ENCODE data around the gene TMEM191C.
"Not testable (repeated sequence)": the region's sequence is repeated elsewhere in the genome, so short reads cannot be mapped to it uniquely, and the experiment has no call there.

TMEM191C gene

GRCh38 chr22:21440018-21440636 is 27.1 kb upstream of the TMEM191C start:
- H3K36me3 ChIP-seq (ENCODE audit: control insufficient read depth, insufficient read depth, low read length) = peaks cover 14% of the 10 kb centered on the region
- not testable (repeated sequence) for H3K4me1 ChIP-seq (ENCODE audit: control insufficient read depth, insufficient read depth, low read length, poor library complexity, severe bottlenecking); DNase-seq; H3K27me3 ChIP-seq (replicated peaks; ENCODE audit: control insufficient read depth, insufficient read depth, low read length, poor library complexity, severe bottlenecking); H3K27ac ChIP-seq (ENCODE audit: insufficient read depth, low read length, poor library complexity, severe bottlenecking); H3K4me3 ChIP-seq (ENCODE audit: insufficient read depth, low read depth, low read length, poor library complexity, severe bottlenecking); H3K9me3 ChIP-seq (ENCODE audit: control insufficient read depth, low read length)

DNA sequence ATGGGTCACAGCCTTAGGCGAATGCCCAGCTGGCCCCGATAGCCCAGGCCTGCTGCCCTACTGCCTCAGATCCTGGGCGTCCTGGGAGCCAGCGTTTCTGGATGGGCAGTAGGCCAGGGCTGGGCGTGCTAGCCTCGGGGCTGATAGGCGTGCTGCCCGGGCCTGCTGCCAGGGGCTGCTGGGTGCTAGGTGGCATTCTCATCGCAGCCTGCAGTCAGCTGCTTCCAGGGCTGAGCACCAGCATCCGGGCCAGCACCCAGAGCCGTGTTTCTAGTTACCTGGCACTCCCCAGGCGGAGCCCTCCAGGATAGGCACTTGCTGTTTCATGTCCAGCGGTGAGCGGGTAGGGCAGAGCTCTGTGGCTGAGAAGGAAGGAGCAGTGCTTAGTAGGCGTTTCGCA is 26.5 kb upstream of the TMEM191C start:
- not testable (repeated sequence) for H3K4me3 ChIP-seq (ENCODE audit: insufficient read depth, low read depth, low read length, poor library complexity, severe bottlenecking); H3K9me3 ChIP-seq (ENCODE audit: control insufficient read depth, low read length); H3K27ac ChIP-seq (ENCODE audit: insufficient read depth, low read length, poor library complexity, severe bottlenecking); H3K4me1 ChIP-seq (ENCODE audit: control insufficient read depth, insufficient read depth, low read length, poor library complexity, severe bottlenecking); H3K27me3 ChIP-seq (replicated peaks; ENCODE audit: control insufficient read depth, insufficient read depth, low read length, poor library complexity, severe bottlenecking); DNase-seq
- H3K36me3 ChIP-seq (ENCODE audit: control insufficient read depth, insufficient read depth, low read length) = peaks cover 20% of the 10 kb centered on the region

DNA sequence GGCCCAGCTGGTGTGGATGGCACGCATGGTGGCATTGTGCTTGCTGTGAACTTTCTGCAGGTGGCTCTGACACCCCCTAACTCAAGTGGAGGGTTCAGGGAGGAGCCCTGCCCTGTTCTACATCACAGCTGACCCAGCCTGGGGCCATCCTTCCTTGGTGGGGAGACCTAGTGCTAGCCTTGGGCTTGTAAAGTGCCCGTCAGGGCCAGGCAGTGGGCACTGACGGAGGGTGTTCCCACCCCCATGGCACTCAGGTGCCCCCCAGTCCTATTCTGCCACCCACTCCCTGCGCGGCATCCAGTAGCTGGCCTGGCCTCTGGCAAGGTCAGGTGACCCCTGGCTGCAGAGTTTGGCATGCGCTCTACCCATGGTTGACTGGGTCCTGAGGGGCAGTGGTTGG is 26.0 kb upstream of the TMEM191C start:
- not testable (repeated sequence) for H3K4me1 ChIP-seq (ENCODE audit: control insufficient read depth, insufficient read depth, low read length, poor library complexity, severe bottlenecking); H3K27me3 ChIP-seq (replicated peaks; ENCODE audit: control insufficient read depth, insufficient read depth, low read length, poor library complexity, severe bottlenecking); H3K9me3 ChIP-seq (ENCODE audit: control insufficient read depth, low read length); DNase-seq; H3K27ac ChIP-seq (ENCODE audit: insufficient read depth, low read length, poor library complexity, severe bottlenecking); H3K4me3 ChIP-seq (ENCODE audit: insufficient read depth, low read depth, low read length, poor library complexity, severe bottlenecking)
- H3K36me3 ChIP-seq (ENCODE audit: control insufficient read depth, insufficient read depth, low read length) = peaks cover 25% of the 10 kb centered on the region

- not testable (repeated sequence) for H3K27ac ChIP-seq (ENCODE audit: insufficient read depth, low read length, poor library complexity, severe bottlenecking); DNase-seq; H3K27me3 ChIP-seq (replicated peaks; ENCODE audit: control insufficient read depth, insufficient read depth, low read length, poor library complexity, severe bottlenecking); H3K4me1 ChIP-seq (ENCODE audit: control insufficient read depth, insufficient read depth, low read length, poor library complexity, severe bottlenecking); H3K4me3 ChIP-seq (ENCODE audit: insufficient read depth, low read depth, low read length, poor library complexity, severe bottlenecking); H3K9me3 ChIP-seq (ENCODE audit: control insufficient read depth, low read length)
- peaks cover 32% of the 10 kb centered on the region for H3K36me3 ChIP-seq (ENCODE audit: control insufficient read depth, insufficient read depth, low read length)
These were observed 25.1 kb upstream of the TMEM191C start for GRCh38 chr22:21442123-21442522.

GRCh38 chr22:21442646-21443045 is 24.5 kb upstream of the TMEM191C start:
- not testable (repeated sequence) for H3K4me3 ChIP-seq (ENCODE audit: insufficient read depth, low read depth, low read length, poor library complexity, severe bottlenecking); H3K4me1 ChIP-seq (ENCODE audit: control insufficient read depth, insufficient read depth, low read length, poor library complexity, severe bottlenecking); H3K27ac ChIP-seq (ENCODE audit: insufficient read depth, low read length, poor library complexity, severe bottlenecking); DNase-seq; H3K9me3 ChIP-seq (ENCODE audit: control insufficient read depth, low read length); H3K27me3 ChIP-seq (replicated peaks; ENCODE audit: control insufficient read depth, insufficient read depth, low read length, poor library complexity, severe bottlenecking)
- peaks cover 32% of the 10 kb centered on the region for H3K36me3 ChIP-seq (ENCODE audit: control insufficient read depth, insufficient read depth, low read length)

DNA sequence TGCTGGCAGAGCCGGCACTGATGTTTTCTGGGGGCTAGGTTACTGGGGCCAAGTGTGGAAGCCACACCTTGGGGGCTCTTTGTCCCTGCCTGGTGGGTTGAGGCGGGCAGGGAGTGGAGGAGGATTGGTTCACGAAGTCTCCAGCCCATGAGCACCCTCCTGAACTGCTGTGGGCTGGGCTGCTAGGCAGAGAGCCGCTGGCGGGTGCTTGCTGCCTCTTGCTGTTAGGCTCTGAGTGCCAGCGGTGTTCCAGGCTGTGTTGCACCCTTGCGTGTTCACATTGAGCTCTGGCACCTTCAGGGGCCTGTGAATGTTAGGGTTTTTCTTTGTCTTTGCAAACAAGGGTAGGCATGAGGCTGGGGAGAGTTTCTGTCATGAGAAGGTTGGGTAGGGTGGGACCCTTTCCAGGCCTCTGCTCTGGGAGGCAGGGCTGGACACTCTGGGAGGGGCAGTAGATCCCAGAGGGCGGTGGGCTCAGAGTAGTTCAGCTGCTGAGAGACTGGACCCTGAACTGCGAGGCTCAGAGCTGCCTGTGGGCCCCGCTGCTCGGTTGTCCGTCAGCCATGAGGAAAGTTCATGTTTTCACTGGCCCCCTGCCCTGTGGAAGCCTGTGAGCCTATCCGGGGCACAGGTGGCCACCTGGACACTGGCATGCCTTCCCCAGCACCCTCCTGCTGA is 24.0 kb upstream of the TMEM191C start:
- no peak for DNase-seq
- Histone ChIP-seq H3K36me3 (ENCODE audit: control insufficient read depth, insufficient read depth, low read length) (peaks cover 32% of the 10 kb centered on the region), H3K4me1 (ENCODE audit: control insufficient read depth, insufficient read depth, low read length, poor library complexity, severe bottlenecking) (no peaks in the 10 kb centered on the region)

DNA sequence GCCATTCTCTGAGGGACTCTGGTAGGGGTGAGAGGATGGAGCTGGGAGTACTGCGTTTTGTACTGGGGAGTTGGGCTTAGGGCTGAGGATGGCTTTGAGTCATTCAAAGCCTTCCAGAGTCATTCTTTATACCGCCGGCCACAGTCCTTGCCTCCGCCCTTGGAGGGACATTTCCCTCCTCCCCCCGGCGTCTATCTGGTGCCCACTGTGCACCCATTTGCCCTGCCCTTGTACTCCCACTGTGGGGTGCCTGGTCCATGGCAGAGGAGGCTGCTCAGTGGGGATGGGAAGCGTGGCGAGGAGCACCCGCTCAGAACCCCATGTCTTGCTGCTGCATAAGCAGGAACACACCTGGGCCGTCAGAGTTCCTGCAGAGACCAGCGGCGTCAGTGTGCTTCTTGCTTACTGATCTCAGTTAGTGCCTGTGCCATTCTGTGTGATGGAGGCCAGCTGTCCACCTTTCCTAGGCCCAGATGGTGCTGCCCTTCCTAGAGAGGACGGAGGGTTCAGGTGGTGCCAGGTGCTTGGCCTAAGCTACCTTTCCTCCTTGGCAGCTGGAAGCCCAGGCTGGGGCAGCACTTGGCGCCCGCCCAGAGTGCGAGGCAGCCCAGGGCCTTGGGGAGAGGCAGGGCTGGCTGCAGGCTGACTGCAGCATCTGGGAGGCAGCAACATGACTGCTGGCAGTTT is 23.3 kb upstream of the TMEM191C start:
- no peak for DNase-seq
- H3K4me3 ChIP-seq (ENCODE audit: insufficient read depth, low read depth, low read length, poor library complexity, severe bottlenecking) = no peak overlapping the region
- no peaks in the 10 kb centered on the region for H3K4me1 ChIP-seq (ENCODE audit: control insufficient read depth, insufficient read depth, low read length, poor library complexity, severe bottlenecking)
- peaks cover 32% of the 10 kb centered on the region for H3K36me3 ChIP-seq (ENCODE audit: control insufficient read depth, insufficient read depth, low read length)
- H3K27me3 ChIP-seq (replicated peaks; ENCODE audit: control insufficient read depth, insufficient read depth, low read length, poor library complexity, severe bottlenecking) = no peaks in the 10 kb centered on the region
- H3K9me3 ChIP-seq (ENCODE audit: control insufficient read depth, low read length) = no peaks in the 10 kb centered on the region
- no peak overlapping the region for H3K27ac ChIP-seq (ENCODE audit: insufficient read depth, low read length, poor library complexity, severe bottlenecking)

More for the DNA sequence above, 24.0 kb upstream of the TMEM191C start:
- Histone ChIP-seq H3K27ac (ENCODE audit: insufficient read depth, low read length, poor library complexity, severe bottlenecking) (no peak overlapping the region), H3K4me3 (ENCODE audit: insufficient read depth, low read depth, low read length, poor library complexity, severe bottlenecking) (no peak overlapping the region), H3K9me3 (ENCODE audit: control insufficient read depth, low read length) (no peaks in the 10 kb centered on the region), H3K27me3 (replicated peaks; ENCODE audit: control insufficient read depth, insufficient read depth, low read length, poor library complexity, severe bottlenecking) (no peaks in the 10 kb centered on the region)

GRCh38 chr22:21444701-21445436 is 22.3 kb upstream of the TMEM191C start:
- Histone ChIP-seq H3K9me3 (ENCODE audit: control insufficient read depth, low read length) (no peaks in the 10 kb centered on the region), H3K36me3 (ENCODE audit: control insufficient read depth, insufficient read depth, low read length) (peaks cover 32% of the 10 kb centered on the region), H3K4me3 (ENCODE audit: insufficient read depth, low read depth, low read length, poor library complexity, severe bottlenecking) (no peak overlapping the region), H3K27me3 (replicated peaks; ENCODE audit: control insufficient read depth, insufficient read depth, low read length, poor library complexity, severe bottlenecking) (no peaks in the 10 kb centered on the region), H3K27ac (ENCODE audit: insufficient read depth, low read length, poor library complexity, severe bottlenecking) (no peak overlapping the region), H3K4me1 (ENCODE audit: control insufficient read depth, insufficient read depth, low read length, poor library complexity, severe bottlenecking) (no peaks in the 10 kb centered on the region)
- DNase-seq = no peak

DNA sequence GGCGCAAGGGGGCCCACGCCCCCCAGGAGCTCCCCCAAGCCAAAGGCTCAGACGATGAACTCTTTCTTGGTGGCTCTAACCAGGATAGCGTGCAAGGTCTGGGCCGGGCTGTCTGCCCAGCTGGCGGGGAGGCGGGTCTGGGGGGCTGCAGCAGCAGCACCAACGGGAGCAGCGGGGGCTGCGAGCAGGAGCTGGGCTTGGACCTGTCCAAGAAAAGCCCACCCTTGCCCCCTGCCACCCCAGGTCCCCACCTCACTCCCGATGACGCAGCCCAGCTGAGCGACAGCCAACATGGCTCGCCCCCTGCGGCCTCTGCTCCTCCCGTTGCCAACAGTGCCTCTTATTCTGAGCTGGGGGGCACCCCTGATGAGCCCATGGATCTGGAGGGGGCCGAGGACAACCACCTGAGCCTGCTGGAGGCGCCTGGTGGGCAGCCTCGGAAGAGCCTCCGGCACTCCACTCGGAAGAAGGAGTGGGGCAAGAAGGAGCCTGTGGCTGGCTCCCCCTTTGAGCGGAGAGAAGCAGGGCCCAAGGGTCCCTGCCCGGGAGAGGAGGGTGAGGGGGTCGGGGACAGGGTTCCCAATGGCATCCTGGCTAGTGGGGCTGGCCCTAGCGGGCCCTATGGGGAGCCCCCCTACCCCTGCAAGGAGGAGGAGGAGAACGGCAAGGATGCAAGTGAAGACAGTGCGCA is 21.6 kb upstream of the TMEM191C start:
- no peaks in the 10 kb centered on the region for H3K9me3 ChIP-seq (ENCODE audit: control insufficient read depth, low read length)
- peaks cover 32% of the 10 kb centered on the region for H3K36me3 ChIP-seq (ENCODE audit: control insufficient read depth, insufficient read depth, low read length)
- no peaks in the 10 kb centered on the region for H3K4me1 ChIP-seq (ENCODE audit: control insufficient read depth, insufficient read depth, low read length, poor library complexity, severe bottlenecking)
- H3K4me3 ChIP-seq (ENCODE audit: insufficient read depth, low read depth, low read length, poor library complexity, severe bottlenecking) = no peak overlapping the region
- H3K27ac ChIP-seq (ENCODE audit: insufficient read depth, low read length, poor library complexity, severe bottlenecking) = no peak overlapping the region
- no peaks in the 10 kb centered on the region for H3K27me3 ChIP-seq (replicated peaks; ENCODE audit: control insufficient read depth, insufficient read depth, low read length, poor library complexity, severe bottlenecking)
- no peak for DNase-seq
